Measurements from ENCODE around the gene RALGAPA2. TPM values are rescaled to one million over a fixed set of nuclear protein-coding genes. Genes with fewer than 3 reads are reported as not detected.

RALGAPA2 gene
- total RNA-seq, 1 experiment from 2014 or later, result 9.8 TPM

- BruUV-seq (replicated peaks), result no TSS peak
- H3K27ac Mint-ChIP-seq (ENCODE audit: low read depth, unreplicated experiment), result no peak overlapping the region
- H3K36me3 Mint-ChIP-seq (ENCODE audit: insufficient read depth, unreplicated experiment), result no peaks in the 10 kb centered on the region
- no peaks in the 10 kb centered on the region for H3K27me3 Mint-ChIP-seq (ENCODE audit: insufficient read depth, unreplicated experiment)
- no peaks in the 10 kb centered on the region for H3K9me3 Mint-ChIP-seq (ENCODE audit: unreplicated experiment)
- intact Hi-C loops (cut with micrococcal nuclease), result no loop called here
- DNase-seq (ENCODE audit: unreplicated experiment), result no peak
- CTCF ChIA-PET, result interaction anchor here (0.6 to 2.5 kb wide), 3 partner anchors 14 to 78 kb away, joined by 4 to 5 read pairs (median 5); no protein-coding TSS in a partner anchor
- no peak for TF ChIP-seq CTCF (IDR thresholded peaks at IDR 0.05; ENCODE audit: unreplicated experiment)
- no peaks in the 10 kb centered on the region for H3K4me1 Mint-ChIP-seq (ENCODE audit: insufficient read depth, unreplicated experiment)
- POLR2A ChIA-PET, result interaction anchor here (1.0 to 1.8 kb wide), 3 partner anchors 15 to 18 kb away, joined by 3 to 5 read pairs (median 4); no protein-coding TSS in a partner anchor
- H3K4me3 Mint-ChIP-seq (ENCODE audit: unreplicated experiment), result no peak overlapping the region
Observed at GRCh38 chr20:20747298-20747697, 34.9 kb upstream of the RALGAPA2 start.

DNA sequence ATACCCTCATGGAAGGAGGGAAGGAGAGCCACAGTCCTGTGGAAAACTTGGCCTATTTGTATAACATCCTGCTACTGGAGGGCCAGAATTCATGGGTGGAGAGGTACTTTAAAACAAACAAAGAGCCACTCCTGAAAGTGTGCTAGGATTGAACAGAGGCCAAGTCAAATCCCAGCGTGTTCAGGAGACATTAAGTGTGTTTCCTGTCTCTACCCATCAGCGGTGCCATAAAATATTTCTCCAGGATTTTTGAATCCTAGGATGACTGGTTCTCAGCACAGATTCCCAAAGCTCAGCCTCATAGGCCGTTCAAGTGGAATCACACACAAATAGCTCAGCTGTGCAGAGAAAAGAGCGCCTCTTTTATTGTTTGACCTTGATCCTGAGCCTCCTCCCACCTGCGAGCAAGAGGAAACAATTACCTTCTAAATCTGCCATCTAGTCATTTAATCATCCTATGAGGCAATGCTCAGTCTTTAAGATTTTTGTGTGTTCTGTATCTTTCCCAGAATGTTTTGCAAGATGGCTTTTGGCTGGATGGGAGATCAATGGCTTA is 31.8 kb upstream of the RALGAPA2 start:
- Mint-ChIP-seq H3K36me3 (ENCODE audit: insufficient read depth, unreplicated experiment) (no peaks in the 10 kb centered on the region), H3K27ac (ENCODE audit: low read depth, unreplicated experiment) (no peak overlapping the region), H3K9me3 (ENCODE audit: unreplicated experiment) (no peaks in the 10 kb centered on the region), H3K27me3 (ENCODE audit: insufficient read depth, unreplicated experiment) (no peaks in the 10 kb centered on the region), H3K4me1 (ENCODE audit: insufficient read depth, unreplicated experiment) (peaks cover 14% of the 10 kb centered on the region), H3K4me3 (ENCODE audit: unreplicated experiment) (no peak overlapping the region)
- TF ChIP-seq CTCF (IDR thresholded peaks at IDR 0.05; ENCODE audit: unreplicated experiment), result no peak
- BruUV-seq (replicated peaks), result no TSS peak
- ChIA-PET POLR2A (interaction anchor here (1.5 to 1.7 kb wide), 3 partner anchors 9 to 17 kb away, joined by 4 read pairs; no protein-coding TSS in a partner anchor), CTCF (interaction anchor here (0.6 to 1.2 kb wide), 3 partner anchors 17 to 1568 kb away, joined by 3 to 4 read pairs (median 3); no protein-coding TSS in a partner anchor)
- no peak for DNase-seq (ENCODE audit: unreplicated experiment)
- intact Hi-C loops (cut with micrococcal nuclease), result no loop called here

GRCh38 chr20:20743511-20744169 is 31.2 kb upstream of the RALGAPA2 start:
- intact Hi-C loops (cut with micrococcal nuclease), result no loop called here
- BruUV-seq (replicated peaks), result no TSS peak
- Mint-ChIP-seq H3K9me3 (ENCODE audit: unreplicated experiment) (no peaks in the 10 kb centered on the region), H3K27ac (ENCODE audit: low read depth, unreplicated experiment) (no peak overlapping the region), H3K4me1 (ENCODE audit: insufficient read depth, unreplicated experiment) (peaks cover 14% of the 10 kb centered on the region), H3K27me3 (ENCODE audit: insufficient read depth, unreplicated experiment) (no peaks in the 10 kb centered on the region), H3K4me3 (ENCODE audit: unreplicated experiment) (no peak overlapping the region), H3K36me3 (ENCODE audit: insufficient read depth, unreplicated experiment) (no peaks in the 10 kb centered on the region)
- ChIA-PET POLR2A (interaction anchor here (1.6 kb wide), 1 partner anchor 18 kb away, joined by 4 read pairs; no protein-coding TSS in a partner anchor), CTCF (interaction anchor here (1.0 to 1.2 kb wide), 2 partner anchors 18 to 1569 kb away, joined by 3 to 4 read pairs; no protein-coding TSS in a partner anchor)
- no peak for DNase-seq (ENCODE audit: unreplicated experiment)
- no peak for TF ChIP-seq CTCF (IDR thresholded peaks at IDR 0.05; ENCODE audit: unreplicated experiment)

Measured in MCF 10A (cell line).